Measurements from ENCODE around the gene CDH13.

GRCh38 chr16:83128041-83128440 lies 501.3 kb downstream of the CDH13 start:
- TF ChIP-seq POLR2AphosphoS5 (IDR thresholded peaks at IDR 0.05) = no peak
- no peak for TF ChIP-seq EP300 (IDR thresholded peaks at IDR 0.05)
- no peak for TF ChIP-seq CTCF (IDR thresholded peaks at IDR 0.05)
